ENCODE measurements around the gene SLC9A8.

SLC9A8 gene

GRCh38 chr20:49770634-49771033 is 42.0 kb upstream of the SLC9A8 start:
- TF ChIP-seq TEAD4 (IDR thresholded peaks at IDR 0.05) = no peak
- TF ChIP-seq ZBTB7A (IDR thresholded peaks at IDR 0.05; ENCODE audit: low read depth) = no peak
- no peak for TF ChIP-seq NFIC (IDR thresholded peaks at IDR 0.05)
- TF ChIP-seq FOXM1 (IDR thresholded peaks at IDR 0.05; ENCODE audit: borderline replicate concordance, low read depth) = no peak
- no peak for TF ChIP-seq CREB1 (IDR thresholded peaks at IDR 0.05; ENCODE audit: low read depth)
- TF ChIP-seq RAD21 (IDR thresholded peaks at IDR 0.05; ENCODE audit: low read depth) = no peak
- no peak for TF ChIP-seq TAF1 (IDR thresholded peaks at IDR 0.05; ENCODE audit: low read depth)
- TF ChIP-seq EGR1 (IDR thresholded peaks at IDR 0.05) = no peak
- no peak for TF ChIP-seq CEBPB (IDR thresholded peaks at IDR 0.05)
- no peak for TF ChIP-seq YY1 (IDR thresholded peaks at IDR 0.05; ENCODE audit: low read depth)
- no peak for TF ChIP-seq USF1 (IDR thresholded peaks at IDR 0.05)

- TF ChIP-seq REST (IDR thresholded peaks at IDR 0.05; ENCODE audit: low read depth) = no peak
- TF ChIP-seq MAX (IDR thresholded peaks at IDR 0.05) = no peak
- no peak for TF ChIP-seq EGR1 (IDR thresholded peaks at IDR 0.05)
- peak; percentile 43; the same call in 1 of the 2 replicates for TF ChIP-seq TCF12 (IDR thresholded peaks at IDR 0.05; ENCODE audit: low read depth)
- TF ChIP-seq EP300 (IDR thresholded peaks at IDR 0.05; ENCODE audit: borderline replicate concordance) = peak; percentile 59; the same call in 1 of the 2 replicates
- TF ChIP-seq NFIC (IDR thresholded peaks at IDR 0.05) = peak; percentile 59
Observed at GRCh38 chr20:49775229-49775693, 37.4 kb upstream of the SLC9A8 start.

- no peak for TF ChIP-seq USF1 (IDR thresholded peaks at IDR 0.05)
- TF ChIP-seq EGR1 (IDR thresholded peaks at IDR 0.05) = no peak
- no peak for TF ChIP-seq FOXM1 (IDR thresholded peaks at IDR 0.05; ENCODE audit: borderline replicate concordance, low read depth)
- TF ChIP-seq CREB1 (IDR thresholded peaks at IDR 0.05; ENCODE audit: low read depth) = no peak
- TF ChIP-seq TCF12 (IDR thresholded peaks at IDR 0.05; ENCODE audit: low read depth) = no peak
- TF ChIP-seq TEAD4 (IDR thresholded peaks at IDR 0.05) = no peak
- no peak for TF ChIP-seq TAF1 (IDR thresholded peaks at IDR 0.05; ENCODE audit: low read depth)
- no peak for TF ChIP-seq NFIC (IDR thresholded peaks at IDR 0.05)
- TF ChIP-seq YY1 (IDR thresholded peaks at IDR 0.05; ENCODE audit: low read depth) = no peak
- no peak for TF ChIP-seq EP300 (IDR thresholded peaks at IDR 0.05; ENCODE audit: borderline replicate concordance)
- TF ChIP-seq RAD21 (IDR thresholded peaks at IDR 0.05; ENCODE audit: low read depth) = no peak
- no peak for TF ChIP-seq CEBPB (IDR thresholded peaks at IDR 0.05)
- TF ChIP-seq ZBTB7A (IDR thresholded peaks at IDR 0.05; ENCODE audit: low read depth) = no peak
- no peak for TF ChIP-seq MAX (IDR thresholded peaks at IDR 0.05)
- TF ChIP-seq REST (IDR thresholded peaks at IDR 0.05; ENCODE audit: low read depth) = no peak
Observed at GRCh38 chr20:49779972-49780371, 32.7 kb upstream of the SLC9A8 start.

GRCh38 chr20:49781676-49782075 is 31.0 kb upstream of the SLC9A8 start:
- TF ChIP-seq CREB1 (IDR thresholded peaks at IDR 0.05; ENCODE audit: low read depth) = no peak
- no peak for TF ChIP-seq RAD21 (IDR thresholded peaks at IDR 0.05; ENCODE audit: low read depth)
- TF ChIP-seq EP300 (IDR thresholded peaks at IDR 0.05; ENCODE audit: borderline replicate concordance) = no peak
- no peak for TF ChIP-seq MAX (IDR thresholded peaks at IDR 0.05)
- TF ChIP-seq TEAD4 (IDR thresholded peaks at IDR 0.05) = no peak
- TF ChIP-seq NFIC (IDR thresholded peaks at IDR 0.05) = no peak
- TF ChIP-seq REST (IDR thresholded peaks at IDR 0.05; ENCODE audit: low read depth) = no peak
- no peak for TF ChIP-seq FOXM1 (IDR thresholded peaks at IDR 0.05; ENCODE audit: borderline replicate concordance, low read depth)
- TF ChIP-seq TAF1 (IDR thresholded peaks at IDR 0.05; ENCODE audit: low read depth) = no peak
- TF ChIP-seq ZBTB7A (IDR thresholded peaks at IDR 0.05; ENCODE audit: low read depth) = no peak
- TF ChIP-seq TCF12 (IDR thresholded peaks at IDR 0.05; ENCODE audit: low read depth) = no peak
- no peak for TF ChIP-seq YY1 (IDR thresholded peaks at IDR 0.05; ENCODE audit: low read depth)

Data from Ishikawa (cell line).